HG03039 (cell line): ENCODE results near the gene ACOT13.
"Not testable (repeated sequence)": the region's sequence is repeated elsewhere in the genome, so short reads cannot be mapped to it uniquely, and the experiment has no call there.

Experiments
- ATAC-seq: cut with Tn5 transposase; IDR thresholded peaks from one replicate; pipeline ENCODE4 v1.9.1; 2021; ENCODE audit warnings: mild to moderate bottlenecking, moderate library complexity; ENCODE audit not compliant: unreplicated experiment

The ACOT13 gene

DNA sequence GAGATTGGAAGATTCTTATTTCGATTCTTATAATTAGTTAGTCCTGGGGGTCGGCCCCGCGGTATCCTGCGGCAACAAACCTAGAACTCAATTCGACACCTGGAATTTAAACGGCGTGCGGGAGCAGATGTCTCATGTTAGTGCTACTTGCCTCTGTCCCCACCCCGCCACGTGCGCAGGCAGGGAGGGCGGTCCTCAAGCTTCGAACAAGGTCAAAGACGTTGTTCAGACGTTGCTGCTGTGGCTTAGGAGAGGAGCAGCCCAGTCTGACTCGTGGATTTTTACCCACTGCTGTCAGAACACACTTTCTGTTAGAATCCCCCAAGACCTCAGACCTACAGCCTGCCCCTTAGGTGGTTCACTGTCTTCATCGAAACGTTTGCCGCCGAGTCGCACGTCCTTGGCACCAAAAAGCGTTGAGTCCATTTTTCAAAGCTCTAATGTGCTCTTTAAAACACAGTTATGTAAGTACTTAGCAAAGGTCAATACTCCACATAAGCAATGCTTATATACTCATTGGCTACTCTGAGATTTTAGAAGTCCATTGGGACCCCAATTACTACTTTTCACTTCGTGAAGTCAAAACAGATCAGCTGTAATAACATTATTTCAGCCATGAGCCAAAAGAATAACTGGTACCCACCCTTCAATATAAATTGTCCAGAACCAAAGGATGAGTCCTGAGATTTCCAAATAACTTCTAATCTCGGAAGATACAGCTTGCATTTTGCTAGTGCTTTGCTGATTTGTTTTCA is 54.8 kb downstream of the ACOT13 start:
- peak; percentile 41 for ATAC-seq

DNA sequence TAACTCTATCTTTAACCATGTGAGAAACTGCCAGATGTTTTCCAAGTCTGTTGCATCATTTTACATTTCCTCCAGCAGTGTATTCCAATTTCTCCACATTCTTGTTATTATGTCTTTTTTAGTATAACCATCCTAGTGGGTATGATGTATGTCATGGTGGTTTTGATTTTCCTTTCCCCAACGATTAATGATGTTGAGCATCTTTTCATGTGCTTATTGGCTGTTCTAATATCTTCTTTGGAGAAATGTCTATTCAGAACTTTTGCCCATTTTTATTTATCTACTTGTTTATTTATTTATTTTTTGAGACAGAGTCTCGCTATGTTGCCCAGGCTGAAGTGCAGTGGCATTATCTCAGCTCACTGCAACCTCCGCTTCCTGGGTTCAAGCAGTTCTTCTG is 56.4 kb downstream of the ACOT13 start:
- no peak for ATAC-seq

DNA sequence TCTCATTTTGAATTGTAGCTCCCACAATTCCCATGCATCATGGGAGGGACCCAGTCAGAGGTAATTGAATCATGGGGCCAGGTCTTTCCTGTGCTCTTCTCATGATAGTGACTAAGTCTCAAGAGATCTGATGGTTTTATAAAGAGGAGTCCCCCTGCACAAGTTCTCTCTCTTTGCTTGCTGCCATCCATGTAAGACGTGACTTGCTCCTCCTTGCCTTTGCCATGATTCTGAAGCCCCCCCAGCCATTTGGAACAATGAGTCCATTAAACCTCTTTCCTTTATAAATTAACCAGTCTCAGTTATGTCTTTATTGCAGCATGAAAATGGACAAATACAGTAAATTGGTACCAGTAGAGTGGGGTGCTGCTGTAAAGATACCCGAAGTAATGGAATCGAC is 63.8 kb downstream of the ACOT13 start:
- ATAC-seq, result not testable (repeated sequence)

DNA sequence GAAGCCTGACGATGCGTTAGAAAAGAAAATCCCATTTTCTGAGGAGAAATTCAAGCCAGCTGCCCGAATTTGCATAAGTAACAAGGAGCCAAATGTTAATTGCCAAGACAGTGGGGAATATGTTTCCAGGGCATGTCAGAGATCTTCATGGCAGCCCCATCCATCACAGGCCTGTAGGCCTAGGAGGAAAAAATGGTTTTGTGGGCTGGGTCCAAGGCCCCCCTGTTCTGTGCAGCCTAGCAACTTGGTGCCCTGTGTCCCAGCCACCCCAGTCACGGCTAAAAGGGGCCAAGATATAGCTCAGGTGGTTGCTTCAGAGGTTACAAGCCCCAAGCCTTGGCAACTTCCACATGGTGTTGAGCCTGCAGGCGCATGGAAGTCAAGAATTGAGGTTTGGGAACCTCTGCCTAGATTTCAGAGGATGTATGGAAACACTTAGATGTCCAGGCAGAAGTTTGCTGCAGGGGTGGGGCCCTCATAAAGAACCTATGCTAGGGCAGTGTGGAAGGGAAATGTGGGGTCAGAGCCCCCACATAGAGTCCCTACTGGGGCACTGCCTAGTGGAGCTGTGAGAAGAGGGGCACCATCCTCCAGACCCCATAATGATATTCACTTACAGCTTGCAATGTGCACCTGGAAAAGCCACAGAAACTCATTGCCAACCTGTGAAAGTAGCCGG is 64.7 kb downstream of the ACOT13 start:
- ATAC-seq, result not testable (repeated sequence)

DNA sequence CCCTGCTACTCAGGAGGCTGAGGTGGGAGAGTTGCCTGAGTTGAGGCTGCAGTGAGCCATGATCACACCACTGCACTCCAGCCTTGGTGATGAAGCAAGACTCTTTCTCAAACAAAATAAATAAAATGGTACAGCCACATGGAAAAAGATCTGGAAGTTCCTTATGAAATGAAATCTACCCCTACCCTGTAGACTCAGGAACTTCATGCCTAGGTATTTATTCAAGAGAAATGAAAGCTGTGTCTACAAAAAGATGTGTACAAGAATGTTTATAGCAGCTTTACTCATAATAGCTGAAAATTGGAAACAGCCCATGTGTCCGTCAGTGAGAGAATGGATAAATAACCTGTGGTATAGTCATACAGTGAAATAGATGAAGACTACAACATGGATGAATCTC is 67.3 kb downstream of the ACOT13 start:
- no peak for ATAC-seq

DNA sequence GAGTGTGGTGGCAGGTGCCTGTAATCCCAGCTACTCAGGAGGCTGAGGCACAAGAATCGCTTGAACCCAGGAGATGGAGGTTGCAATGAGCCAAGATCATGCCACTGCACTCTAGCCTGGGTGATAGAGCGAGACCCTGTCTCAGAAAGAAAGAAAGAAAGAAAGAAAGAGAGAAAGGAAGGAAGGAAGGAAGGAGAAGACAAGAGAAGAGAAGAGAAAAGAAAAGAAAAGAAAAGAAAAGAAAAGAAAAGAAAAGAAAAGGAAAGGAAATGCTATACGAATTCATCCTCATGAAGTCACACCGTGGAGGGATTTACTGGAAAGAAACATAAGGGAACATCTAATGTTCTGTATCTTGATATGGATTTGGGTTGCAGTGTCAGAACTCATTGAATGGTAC is 67.8 kb downstream of the ACOT13 start:
- ATAC-seq, result not testable (repeated sequence)

DNA sequence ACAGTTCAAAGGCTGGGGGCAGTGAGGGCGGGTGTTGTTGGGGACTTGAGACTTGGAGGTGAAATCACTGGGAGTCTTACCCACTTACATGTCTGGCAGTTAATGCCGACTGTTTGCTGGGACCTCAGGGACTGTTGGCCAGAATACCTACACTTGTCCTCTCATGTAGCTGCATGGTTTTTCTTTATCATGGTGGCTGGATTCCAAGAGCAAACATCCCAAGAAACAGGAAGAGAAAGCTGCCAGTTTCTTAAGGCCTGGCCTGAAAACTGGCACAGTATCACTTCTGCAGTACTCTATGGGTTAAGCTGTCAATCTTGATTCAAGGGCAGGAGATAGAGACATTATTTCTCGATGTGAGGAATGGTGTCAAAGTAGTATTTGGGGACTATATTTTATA is 71.9 kb downstream of the ACOT13 start:
- no peak for ATAC-seq

DNA sequence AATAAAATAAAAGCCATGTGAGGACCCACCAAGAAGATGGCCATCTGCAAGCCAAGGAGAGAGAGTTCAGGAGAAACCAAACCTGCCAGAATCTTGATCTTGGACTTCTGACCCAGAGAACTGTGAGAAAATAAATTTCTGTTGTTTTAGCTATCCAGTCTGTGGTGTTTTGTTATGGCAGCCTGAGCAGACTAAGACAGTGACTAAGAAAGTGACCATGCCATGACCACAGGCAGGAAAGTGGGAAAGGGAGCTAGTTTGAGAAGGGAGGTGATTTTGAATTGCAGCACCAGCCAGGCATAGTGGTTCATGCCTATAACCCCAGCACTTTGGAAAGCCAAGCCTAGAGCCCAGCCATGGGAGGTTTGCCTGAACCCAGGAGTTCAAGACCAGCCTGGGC is 74.0 kb downstream of the ACOT13 start:
- no peak for ATAC-seq

DNA sequence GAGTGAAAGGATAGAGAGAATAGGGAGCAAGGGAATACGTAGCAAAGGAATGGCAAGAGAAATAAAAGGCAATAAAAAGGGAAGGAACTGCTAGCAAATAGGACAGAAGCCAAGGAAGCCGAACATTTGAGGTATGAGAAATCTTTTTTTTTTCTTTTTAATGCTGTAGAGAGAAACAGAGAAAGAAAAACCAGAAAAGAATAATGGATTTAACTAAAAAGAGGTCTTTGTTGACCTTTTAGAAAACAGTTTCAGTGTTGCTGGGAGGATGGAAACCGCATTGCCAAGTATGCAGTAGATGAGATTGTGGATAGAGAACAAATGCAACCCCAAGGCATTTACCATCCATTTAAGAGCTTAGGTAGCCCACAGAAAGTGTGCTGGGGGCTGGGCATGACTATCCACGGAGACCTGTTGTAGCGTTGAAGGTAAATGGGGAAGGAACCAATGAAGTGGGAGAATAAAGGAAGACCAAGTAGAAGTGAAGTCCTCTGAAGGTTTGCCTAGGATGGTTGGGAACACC is 75.4 kb downstream of the ACOT13 start:
- no peak for ATAC-seq

DNA sequence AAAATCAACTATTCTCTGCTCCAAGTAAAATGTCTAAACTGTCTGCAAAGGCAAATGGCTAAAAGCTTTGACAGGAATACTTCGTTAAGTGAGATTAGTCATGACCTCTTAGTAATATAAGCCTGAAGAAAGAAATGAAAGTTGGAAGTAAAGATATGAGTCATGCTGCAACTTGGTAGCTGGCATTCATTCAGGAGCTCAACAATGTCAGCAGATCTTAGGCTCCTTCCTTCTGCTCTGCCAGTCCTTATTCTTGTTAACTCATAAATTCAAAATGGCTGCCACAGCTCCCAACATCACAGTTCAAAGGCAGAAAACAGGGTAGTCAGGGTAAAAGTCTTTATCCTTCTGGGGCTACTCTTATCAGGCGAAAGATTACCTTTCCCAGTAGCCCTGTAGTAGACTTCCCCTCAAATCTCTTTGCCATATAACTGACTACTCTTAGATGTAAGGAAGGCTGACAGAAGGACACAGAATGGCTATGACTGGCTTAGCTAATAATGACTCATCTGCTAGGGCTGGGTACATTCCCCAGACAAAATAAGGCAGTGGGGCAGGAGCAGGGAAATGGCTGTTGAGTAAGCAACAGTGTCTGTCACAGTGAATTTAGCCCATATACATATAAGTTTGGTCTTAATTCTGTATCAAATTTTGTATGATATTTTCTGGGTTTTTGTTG is 76.5 kb downstream of the ACOT13 start:
- peak; percentile 90 for ATAC-seq

DNA sequence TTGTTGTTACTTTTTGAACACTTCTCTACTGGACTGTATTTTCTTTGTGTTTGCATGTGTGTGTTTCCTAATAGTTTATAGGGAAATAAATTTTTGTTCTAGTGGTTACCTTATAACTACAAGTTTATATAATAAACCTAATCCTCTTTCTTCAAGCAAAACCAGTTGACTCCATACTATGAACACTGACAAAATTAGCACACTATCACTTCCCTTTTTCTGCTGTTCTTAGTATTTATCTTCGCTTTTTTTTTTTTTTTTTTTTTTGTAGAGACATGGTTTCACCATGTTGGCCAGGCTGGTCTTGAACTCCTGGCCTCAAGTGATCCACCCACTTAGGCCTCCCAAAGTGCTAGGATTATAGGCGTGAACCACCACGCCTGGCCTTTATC is 77.1 kb downstream of the ACOT13 start:
- ATAC-seq, result no peak

DNA sequence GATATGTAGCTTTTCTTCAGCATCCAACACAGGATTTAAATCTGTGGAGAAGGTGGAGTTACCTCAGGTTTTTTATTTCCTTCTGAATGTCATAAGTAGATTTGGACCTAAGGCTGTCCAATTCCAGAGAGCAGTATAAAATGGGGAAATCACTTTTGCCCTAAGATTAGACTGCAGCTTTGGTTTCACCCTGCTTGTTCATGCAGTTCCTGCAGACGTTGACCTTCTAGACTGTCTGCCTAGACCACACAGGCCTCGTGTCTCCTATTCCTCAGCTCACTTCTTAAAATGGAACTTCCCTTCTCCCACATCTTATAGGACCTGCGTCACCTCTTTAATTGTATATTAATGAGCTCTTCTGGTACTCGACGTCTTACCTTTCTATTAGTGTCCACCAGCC is 78.0 kb downstream of the ACOT13 start:
- no peak for ATAC-seq

DNA sequence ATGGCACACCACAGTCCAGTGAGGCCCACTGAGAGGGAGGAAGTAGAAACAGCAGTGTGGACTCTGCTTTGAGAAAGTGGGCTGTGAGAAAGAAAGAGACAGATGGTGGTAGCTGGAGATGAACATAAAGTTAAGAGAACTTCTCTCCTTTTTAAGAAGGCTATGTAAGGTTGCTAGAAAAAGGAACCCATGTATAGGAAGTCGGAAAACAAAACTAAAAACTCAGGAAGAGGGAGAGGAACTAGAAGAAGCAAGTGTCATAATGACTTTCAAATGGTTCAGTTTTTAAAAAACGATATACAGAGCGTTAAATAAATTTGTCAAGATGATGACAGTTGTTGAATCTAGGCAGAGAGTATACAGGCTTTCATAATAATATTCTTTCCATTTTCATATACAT is 82.4 kb downstream of the ACOT13 start:
- no peak for ATAC-seq

DNA sequence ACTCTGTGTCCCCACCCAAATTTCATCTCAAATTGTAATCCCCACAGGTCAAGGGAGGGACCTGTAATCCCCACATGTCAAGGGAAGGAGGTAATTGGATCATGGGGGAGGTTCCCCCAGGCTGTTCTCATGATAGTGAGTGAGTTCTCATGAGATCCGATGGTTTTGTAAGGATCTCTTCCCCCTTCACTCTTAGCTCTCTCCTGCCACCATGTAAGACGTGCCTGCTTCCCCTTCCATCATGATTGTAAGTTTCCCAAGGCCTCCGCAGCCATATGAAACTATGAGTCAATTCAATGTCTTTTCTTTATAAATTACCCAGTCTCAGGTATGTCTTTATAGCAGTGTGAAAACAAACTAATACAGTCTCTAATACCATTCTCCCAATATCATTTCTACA is 84.0 kb downstream of the ACOT13 start:
- not testable (repeated sequence) for ATAC-seq

DNA sequence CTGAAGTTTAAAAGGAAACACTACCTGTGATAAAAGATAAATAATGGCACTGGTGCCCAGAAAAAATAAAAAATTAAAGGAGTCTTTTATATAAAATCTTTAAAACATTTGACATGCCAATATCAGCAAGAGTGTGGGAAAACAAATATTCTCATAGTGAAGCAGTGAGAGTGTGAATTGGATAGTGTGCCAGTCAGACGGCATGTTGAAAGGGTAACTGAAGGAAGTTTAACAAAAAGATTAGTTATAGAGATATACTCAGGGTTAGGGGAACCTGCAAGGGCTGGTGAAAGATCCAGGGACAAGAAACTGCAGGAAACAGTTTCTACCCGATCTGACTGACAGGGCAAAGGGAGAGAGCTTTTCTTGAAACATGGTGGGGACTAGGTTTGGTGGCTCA is 85.6 kb downstream of the ACOT13 start:
- ATAC-seq, result no peak

DNA sequence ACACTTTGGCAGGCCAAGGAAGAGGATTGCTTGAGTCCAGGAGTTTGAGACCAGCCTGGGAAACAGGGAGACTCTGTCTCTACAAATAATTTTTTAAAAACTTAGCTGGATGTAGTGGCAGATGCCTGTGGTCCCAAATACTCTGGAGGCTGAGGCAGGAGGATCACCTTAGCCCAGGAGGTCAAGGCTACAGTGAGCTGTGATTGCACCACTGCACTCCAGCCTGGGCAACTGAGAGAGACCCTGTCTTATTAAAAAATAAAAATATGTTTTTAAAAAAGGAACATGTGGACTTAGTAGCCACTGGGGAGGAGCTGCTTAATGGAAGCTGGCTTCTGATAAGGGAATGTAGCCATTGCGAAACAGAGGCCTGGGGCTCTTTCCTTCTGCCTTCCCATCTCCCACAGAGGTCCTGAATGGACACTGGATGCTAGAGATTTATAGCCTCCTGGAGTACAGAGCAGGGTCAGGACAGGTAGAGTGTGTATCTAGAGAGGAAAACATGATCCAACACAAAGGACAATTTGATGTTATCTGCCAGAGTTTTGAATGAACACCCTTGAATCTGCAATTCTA is 86.1 kb downstream of the ACOT13 start:
- no peak for ATAC-seq

DNA sequence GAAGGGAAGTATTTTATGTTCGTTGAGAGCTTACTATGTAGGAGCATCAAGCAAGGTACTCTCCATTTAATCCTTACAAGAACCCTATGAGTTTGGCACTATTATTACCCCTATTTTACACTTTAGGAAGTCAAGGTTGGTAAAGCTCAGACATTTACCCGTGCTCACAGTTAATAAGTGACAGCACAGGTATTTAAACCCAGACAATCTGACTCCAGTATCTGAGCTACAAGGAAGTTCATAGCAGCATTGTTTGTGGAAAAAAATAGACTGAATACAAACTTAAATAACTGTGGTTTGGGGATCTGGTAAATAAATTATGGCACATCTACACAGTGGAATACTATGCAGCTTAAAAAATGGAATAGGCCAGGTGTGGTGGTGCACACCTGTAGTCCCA is 86.7 kb downstream of the ACOT13 start:
- ATAC-seq, result no peak

DNA sequence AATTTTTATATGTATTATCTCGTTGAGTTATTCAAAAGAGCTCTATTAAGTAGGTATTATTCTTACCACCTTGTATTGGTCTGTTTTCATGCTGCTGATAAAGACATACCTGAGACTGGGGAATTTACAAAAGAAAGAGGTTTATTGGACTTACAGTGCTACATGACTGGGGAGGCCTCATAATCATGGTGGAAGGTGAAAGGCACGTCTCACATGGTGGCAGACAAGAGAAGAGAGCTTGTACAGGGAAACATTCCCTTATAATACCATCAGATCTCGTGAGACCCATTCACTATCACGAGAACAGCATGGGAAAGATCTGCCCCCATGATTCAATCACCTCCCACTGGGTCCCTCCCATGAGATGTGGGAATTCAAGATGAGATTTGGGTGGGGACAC is 87.5 kb downstream of the ACOT13 start:
- ATAC-seq, result not testable (repeated sequence)
